ENCODE measurements around the gene SH3RF2.
"Not testable (repeated sequence)": the region's sequence is repeated elsewhere in the genome, so short reads cannot be mapped to it uniquely, and the experiment has no call there.

SH3RF2 gene

DNA sequence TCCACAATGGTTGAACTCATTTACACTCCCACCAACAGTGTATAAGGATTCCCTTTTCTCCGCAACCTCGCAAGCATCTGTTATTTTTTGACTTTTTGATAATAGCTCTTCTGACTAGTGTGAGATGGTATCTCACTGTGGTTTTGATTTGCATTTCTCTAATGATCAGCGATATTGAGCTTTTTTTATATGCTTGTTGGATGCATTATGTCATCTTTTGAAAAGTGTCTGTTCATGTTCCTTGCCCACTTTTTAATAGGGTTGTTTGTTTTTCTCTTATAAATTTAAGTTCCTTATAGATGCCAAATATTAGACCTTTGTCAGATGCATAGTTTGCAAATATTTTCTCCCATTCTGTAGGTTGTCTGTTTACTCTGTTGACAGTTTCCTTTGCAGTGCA, 17.8 kb downstream of the SH3RF2 start:
- FAIRE-seq = not testable (repeated sequence)

- no peak for FAIRE-seq
Measured at GRCh38 chr5:145957388-145957787, 21.0 kb downstream of the SH3RF2 start.

GRCh38 chr5:145958436-145958835, 22.1 kb downstream of the SH3RF2 start:
- FAIRE-seq = no peak

- no peak for FAIRE-seq
Measured at GRCh38 chr5:145960166-145960565, 23.8 kb downstream of the SH3RF2 start.

- no peak for FAIRE-seq
Measured at GRCh38 chr5:145960848-145961600, 24.6 kb downstream of the SH3RF2 start.

DNA sequence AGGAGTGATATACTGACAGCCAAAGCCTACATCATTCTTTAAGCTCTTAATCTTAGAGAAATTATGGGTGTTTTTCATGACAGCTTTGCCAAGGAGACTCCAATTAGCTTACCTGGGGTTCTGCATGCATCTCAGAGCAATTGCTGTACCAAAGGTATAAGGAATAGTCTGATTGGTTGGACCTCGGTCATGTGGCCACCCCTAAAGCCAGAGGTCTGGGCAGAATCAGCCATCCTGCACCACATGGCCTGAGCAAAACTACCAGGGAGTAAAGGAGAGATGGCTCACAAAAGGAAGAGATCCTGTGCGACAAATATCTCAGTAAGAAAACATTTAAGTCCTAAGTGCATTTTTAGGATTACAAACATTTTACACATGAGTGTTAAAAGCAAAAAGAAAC, 25.6 kb downstream of the SH3RF2 start:
- FAIRE-seq = no peak

DNA sequence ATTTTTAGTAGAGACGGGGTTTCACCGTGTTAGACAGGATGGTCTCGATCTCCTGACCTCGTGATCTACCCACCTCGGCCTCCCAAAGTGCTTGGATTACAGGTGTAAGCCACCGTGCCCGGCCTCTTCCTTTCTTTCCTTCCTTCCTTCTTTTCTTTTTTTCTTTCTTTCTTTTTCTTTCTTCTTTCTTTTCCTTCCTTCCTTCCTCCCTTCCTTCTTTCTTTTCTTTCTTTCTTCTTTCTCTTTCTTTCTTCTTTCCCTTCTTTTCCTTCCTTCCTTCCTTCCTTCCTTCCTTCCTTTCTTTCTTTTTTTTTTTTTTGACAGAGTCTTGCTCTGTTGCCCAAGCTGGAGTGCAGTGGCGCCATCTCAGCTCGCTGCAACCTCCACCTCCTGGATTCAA, 27.6 kb downstream of the SH3RF2 start:
- FAIRE-seq = not testable (repeated sequence)

DNA sequence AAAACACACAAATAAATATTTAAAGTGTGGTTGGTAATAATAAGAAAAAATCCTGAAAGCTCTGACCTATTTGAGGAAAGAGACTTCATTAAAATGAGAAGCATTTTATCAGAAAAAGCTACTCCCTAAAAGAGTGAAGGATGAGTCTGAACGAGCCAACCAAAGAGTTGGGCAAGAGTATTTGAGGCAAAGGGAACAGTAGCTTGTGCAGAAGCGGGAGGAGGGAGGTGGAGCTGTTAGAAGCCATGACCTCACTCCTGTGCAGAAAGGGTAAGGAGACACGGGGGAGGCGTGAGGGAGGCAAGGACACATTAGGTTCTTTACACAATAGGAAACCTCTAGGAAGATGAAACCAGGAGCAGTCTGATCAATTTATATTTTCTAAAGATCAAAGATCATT, 29.4 kb downstream of the SH3RF2 start:
- FAIRE-seq = no peak

DNA sequence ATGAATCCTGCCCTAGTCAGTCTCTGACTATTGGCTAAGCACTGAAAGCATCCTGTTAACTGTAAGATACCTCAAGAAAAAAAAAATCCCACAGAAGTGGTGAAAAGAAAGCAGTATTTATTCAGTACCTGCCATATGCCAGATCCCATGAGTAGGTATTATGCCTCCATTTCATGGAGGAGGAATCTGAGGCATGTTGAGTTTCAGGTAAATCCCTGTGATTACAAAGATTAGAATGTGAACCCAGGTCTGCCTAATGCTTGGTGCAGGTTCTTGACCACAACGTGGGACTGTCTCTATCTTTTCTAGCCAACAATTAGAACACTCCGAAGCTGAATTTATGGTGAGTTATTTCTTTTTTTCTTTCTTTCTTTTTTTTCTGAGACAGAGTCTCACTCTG, 30.9 kb downstream of the SH3RF2 start:
- FAIRE-seq = no peak

GRCh38 chr5:145968970-145969713, 32.8 kb downstream of the SH3RF2 start:
- FAIRE-seq = no peak

GRCh38 chr5:145969714-145970092, 33.3 kb downstream of the SH3RF2 start:
- FAIRE-seq = no peak

GRCh38 chr5:145971108-145971507, 34.7 kb downstream of the SH3RF2 start:
- FAIRE-seq = no peak

DNA sequence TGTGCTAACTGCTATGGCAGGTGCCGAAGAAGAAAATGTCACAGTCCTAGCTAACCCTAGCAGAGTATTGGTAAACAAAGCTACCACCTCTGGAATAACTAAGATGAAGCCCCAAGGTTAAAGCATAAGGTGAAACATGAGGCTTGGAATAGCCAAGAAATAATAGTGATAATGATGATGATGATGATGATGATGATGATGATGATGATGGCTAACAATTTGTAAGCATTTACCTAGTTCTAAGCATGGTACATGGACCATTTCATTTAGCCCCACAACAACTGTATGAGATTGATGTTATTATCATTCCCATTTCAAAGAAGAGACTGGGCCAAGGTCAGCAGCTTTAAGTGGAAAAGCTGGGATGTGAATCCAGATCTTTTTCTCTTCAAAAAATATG, 35.3 kb downstream of the SH3RF2 start:
- no peak for FAIRE-seq

- no peak for FAIRE-seq
Measured at GRCh38 chr5:145975001-145975360, 38.6 kb downstream of the SH3RF2 start.

DNA sequence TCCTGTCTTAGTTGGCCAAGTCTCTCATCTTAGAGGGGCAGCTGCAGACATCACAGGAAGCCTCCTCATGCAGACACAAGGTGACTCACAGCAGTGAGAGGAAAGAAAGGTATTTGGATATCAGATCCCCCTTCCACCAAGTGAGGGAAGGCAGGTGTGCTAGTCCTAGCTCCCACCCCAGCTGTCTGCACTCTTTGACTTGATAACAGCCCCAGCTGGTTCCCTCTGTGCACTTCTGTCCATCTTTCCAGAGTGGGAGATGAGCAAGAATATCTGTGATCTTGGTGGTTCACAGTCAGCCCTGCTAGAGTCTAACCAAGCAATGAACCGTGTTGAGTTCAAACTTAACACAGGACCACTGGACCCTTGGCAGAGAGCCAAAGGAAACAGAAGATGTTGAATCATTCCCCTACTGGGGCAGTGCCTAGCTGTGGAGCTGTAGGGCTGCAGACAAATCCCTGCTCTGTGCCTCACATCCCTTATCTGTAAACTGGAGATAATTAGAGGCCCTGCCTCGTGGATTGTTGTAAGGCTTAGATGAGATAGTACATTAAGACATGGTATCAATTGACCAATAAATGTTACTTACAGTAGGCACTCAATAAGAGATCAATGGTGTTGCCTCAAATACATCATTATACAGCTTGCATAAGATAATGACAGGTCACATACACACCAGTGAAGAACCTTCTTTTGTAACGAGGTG, 39.1 kb downstream of the SH3RF2 start:
- FAIRE-seq = no peak

- no peak for FAIRE-seq
Measured at GRCh38 chr5:145976431-145977155, 40.2 kb downstream of the SH3RF2 start.

DNA sequence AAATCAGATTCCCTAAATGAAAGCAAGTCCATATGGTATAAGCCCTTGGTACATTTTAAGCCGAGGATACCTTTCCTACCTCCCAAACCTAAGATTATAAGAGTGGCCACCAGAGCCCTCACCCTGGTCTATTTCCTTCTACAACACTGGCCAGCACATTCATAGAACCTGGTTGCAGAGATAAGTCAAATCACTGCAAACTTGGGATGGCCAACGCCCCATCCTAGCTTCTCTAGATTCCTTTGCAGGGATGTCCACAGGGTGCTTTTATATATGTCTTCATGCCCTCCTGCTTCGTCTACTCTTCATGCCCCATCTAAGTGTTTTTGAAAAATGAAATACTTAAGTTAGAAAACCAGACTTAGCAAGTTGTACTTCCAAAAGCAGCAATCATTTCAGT, 41.8 kb downstream of the SH3RF2 start:
- FAIRE-seq = no peak

DNA sequence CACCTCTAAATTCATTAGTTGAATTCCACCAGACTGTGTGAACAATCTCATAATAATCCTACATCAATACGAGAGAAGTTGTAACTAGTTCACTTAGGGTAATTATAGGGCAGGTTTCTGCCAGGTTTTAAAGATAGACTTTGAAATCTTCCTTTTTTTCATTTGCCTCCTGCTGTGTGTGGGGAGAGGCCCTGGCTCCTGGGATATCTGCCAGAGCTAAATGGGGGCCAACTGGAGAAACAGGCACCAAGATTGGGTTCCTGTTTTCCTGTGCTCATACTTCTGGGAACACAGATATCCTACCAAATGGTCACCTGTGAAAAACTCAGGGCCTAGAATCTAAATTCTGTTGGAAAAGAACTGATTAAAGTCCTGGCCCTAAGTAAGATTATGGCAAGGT, 42.3 kb downstream of the SH3RF2 start:
- no peak for FAIRE-seq

GRCh38 chr5:145979270-145980223, 43.2 kb downstream of the SH3RF2 start:
- FAIRE-seq = no peak

DNA sequence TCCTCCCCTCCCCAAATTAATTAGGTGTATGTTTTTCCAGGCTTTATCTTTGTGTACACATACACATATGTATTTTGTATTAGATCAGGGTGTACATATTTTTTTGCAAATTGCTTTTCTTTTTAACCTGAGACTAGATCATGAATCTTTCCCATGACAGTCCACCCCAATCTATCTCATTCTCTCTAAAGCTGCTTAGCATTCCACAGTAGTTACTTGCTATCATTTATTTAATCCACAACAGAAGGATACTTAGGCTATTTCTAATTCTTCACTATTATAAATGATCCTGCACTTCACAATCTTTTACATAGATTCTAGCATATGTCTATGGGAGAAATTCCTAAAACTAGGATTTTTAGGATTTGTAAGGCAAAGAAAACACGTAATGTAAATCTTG, 43.9 kb downstream of the SH3RF2 start:
- FAIRE-seq = no peak

- FAIRE-seq = no peak
Measured at GRCh38 chr5:145980718-145981117, 44.3 kb downstream of the SH3RF2 start.
